ENCODE data around the gene PRAC1.

Gene PRAC1

DNA sequence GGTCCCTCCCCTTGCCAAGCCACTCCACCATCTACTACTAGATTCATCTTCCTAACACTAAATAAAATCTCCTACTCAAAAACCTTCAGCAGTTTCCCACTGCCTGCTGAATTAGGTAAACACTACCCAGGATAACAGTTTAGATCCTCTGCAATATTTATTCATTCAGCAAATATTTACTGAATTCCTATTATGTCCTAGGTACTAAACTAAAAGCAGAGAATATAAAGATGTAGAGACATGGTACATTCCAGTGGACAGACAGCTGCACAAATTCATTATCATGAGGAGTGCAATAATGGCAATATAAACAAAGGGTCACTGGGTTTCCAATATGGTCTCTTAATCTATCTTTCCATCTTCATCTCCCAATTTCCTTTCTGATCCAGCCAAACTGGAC is 37.0 kb upstream of the PRAC1 start:
- H3K9ac ChIP-seq (ENCODE audit: low read length): no peak overlapping the region

DNA sequence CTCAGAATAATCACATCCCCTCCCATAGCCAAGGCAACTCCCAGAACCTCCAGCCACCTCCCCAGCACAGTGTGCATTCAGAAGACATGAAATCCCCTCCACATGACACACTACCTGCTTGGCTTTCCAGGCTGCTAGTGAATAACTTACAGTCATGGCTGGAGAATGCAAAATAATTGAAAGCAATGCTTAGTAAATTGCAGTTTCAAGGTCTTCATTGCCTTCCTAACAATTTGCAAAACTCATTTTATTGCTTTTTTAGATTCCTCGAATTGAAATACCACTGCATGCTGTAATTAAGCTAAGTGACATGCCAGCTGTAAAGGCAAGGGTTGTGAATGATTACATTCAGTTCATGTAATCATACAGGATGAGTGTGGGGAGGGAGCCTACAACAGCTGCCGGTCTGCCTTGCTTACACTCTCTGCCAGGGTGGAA is 35.2 kb upstream of the PRAC1 start:
- no peaks in the 10 kb centered on the region for H3K9me2 ChIP-seq (replicated peaks; ENCODE audit: insufficient read depth, low read length)
- H3K9ac ChIP-seq (ENCODE audit: low read length): no peak overlapping the region
- H3K9me3 ChIP-seq (ENCODE audit: insufficient read depth, low read length): no peaks in the 10 kb centered on the region
- no peak overlapping the region for H3K4me3 ChIP-seq (ENCODE audit: insufficient read depth, low read length, poor library complexity, severe bottlenecking)
- no peaks in the 10 kb centered on the region for H3K36me3 ChIP-seq (ENCODE audit: low read length)
- H3K27ac ChIP-seq (ENCODE audit: low read depth, low read length): no peak overlapping the region
- TF ChIP-seq, protein P1, sequence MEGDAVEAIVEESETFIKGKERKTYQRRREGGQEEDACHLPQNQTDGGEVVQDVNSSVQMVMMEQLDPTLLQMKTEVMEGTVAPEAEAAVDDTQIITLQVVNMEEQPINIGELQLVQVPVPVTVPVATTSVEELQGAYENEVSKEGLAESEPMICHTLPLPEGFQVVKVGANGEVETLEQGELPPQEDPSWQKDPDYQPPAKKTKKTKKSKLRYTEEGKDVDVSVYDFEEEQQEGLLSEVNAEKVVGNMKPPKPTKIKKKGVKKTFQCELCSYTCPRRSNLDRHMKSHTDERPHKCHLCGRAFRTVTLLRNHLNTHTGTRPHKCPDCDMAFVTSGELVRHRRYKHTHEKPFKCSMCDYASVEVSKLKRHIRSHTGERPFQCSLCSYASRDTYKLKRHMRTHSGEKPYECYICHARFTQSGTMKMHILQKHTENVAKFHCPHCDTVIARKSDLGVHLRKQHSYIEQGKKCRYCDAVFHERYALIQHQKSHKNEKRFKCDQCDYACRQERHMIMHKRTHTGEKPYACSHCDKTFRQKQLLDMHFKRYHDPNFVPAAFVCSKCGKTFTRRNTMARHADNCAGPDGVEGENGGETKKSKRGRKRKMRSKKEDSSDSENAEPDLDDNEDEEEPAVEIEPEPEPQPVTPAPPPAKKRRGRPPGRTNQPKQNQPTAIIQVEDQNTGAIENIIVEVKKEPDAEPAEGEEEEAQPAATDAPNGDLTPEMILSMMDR (IDR thresholded peaks at IDR 0.05; ENCODE audit: insufficient read depth, low read length, poor library complexity, severe bottlenecking): no peak
- TF ChIP-seq EZH2phosphoT487 (conservative IDR thresholded peaks at IDR 0.05; ENCODE audit: low read length): no peak
- H4K20me1 ChIP-seq (ENCODE audit: low read depth, low read length): no peaks in the 10 kb centered on the region
- no peaks in the 10 kb centered on the region for H3K79me2 ChIP-seq (ENCODE audit: insufficient read depth, low read length)
- no peaks in the 10 kb centered on the region for H3F3A ChIP-seq (ENCODE audit: insufficient read depth)
- no peak overlapping the region for H3K4me2 ChIP-seq (ENCODE audit: low read depth, low read length, poor library complexity, severe bottlenecking)
- no peaks in the 10 kb centered on the region for H3K27me3 ChIP-seq (ENCODE audit: low read length)
- H2AFZ ChIP-seq (ENCODE audit: low read depth, low read length, severe bottlenecking): no peak overlapping the region

More for the DNA sequence above, 37.0 kb upstream of the PRAC1 start:
- H3K27ac ChIP-seq (ENCODE audit: low read depth, low read length): no peak overlapping the region
- no peak overlapping the region for H2AFZ ChIP-seq (ENCODE audit: low read depth, low read length, severe bottlenecking)
- no peak overlapping the region for H3K4me2 ChIP-seq (ENCODE audit: low read depth, low read length, poor library complexity, severe bottlenecking)
- no peaks in the 10 kb centered on the region for H3F3A ChIP-seq (ENCODE audit: insufficient read depth)
- H3K27me3 ChIP-seq (ENCODE audit: low read length): no peaks in the 10 kb centered on the region
- no peaks in the 10 kb centered on the region for H3K79me2 ChIP-seq (ENCODE audit: insufficient read depth, low read length)
- H3K4me3 ChIP-seq (ENCODE audit: insufficient read depth, low read length, poor library complexity, severe bottlenecking): no peak overlapping the region
- no peaks in the 10 kb centered on the region for H3K36me3 ChIP-seq (ENCODE audit: low read length)
- no peaks in the 10 kb centered on the region for H4K20me1 ChIP-seq (ENCODE audit: low read depth, low read length)
- no peaks in the 10 kb centered on the region for H3K9me2 ChIP-seq (replicated peaks; ENCODE audit: insufficient read depth, low read length)
- H3K9me3 ChIP-seq (ENCODE audit: insufficient read depth, low read length): no peaks in the 10 kb centered on the region
- no peak for TF ChIP-seq EZH2phosphoT487 (conservative IDR thresholded peaks at IDR 0.05; ENCODE audit: low read length)
- TF ChIP-seq, protein P1 (IDR thresholded peaks at IDR 0.05; ENCODE audit: insufficient read depth, low read length, poor library complexity, severe bottlenecking): no peak

DNA sequence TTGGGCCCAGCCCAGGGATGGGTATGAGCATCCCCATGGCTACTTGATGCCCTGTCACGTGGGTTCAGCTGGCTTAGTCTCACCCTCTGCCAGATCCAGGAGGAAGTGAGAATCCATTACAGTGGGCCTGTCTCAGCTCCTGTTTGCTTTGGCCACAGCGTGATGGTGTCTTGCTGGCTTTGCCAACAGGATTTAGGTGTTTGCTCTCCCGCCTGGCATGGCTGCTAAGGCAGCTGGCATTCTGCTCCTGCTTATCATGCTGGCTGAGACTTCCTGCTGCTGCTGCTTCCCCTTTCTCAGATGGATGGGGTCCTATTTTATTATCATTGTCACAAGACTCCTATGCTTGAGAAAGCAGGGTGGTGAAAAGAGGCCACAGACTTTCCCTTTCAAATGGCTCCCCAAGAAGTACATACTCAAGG is 34.5 kb upstream of the PRAC1 start:
- Histone ChIP-seq H3K27ac (ENCODE audit: low read depth, low read length) (no peak overlapping the region), H3K4me2 (ENCODE audit: low read depth, low read length, poor library complexity, severe bottlenecking) (no peak overlapping the region), H3K4me3 (ENCODE audit: insufficient read depth, low read length, poor library complexity, severe bottlenecking) (no peak overlapping the region), H3K27me3 (ENCODE audit: low read length) (no peaks in the 10 kb centered on the region), H3K36me3 (ENCODE audit: low read length) (no peaks in the 10 kb centered on the region), H3K79me2 (ENCODE audit: insufficient read depth, low read length) (no peaks in the 10 kb centered on the region), H3K9me3 (ENCODE audit: insufficient read depth, low read length) (no peaks in the 10 kb centered on the region), H3K9ac (ENCODE audit: low read length) (no peak overlapping the region), H3F3A (ENCODE audit: insufficient read depth) (no peaks in the 10 kb centered on the region), H4K20me1 (ENCODE audit: low read depth, low read length) (no peaks in the 10 kb centered on the region), H3K9me2 (replicated peaks; ENCODE audit: insufficient read depth, low read length) (no peaks in the 10 kb centered on the region), H2AFZ (ENCODE audit: low read depth, low read length, severe bottlenecking) (no peak overlapping the region)
- TF ChIP-seq, protein P1 (IDR thresholded peaks at IDR 0.05; ENCODE audit: insufficient read depth, low read length, poor library complexity, severe bottlenecking): no peak
- TF ChIP-seq EZH2phosphoT487 (conservative IDR thresholded peaks at IDR 0.05; ENCODE audit: low read length): no peak
